H1 (cell line): ENCODE results near the gene SND1. TPM values are rescaled to one million over a fixed set of nuclear protein-coding genes. Genes with fewer than 3 reads are reported as not detected.

Experiments used
- CTCF ChIA-PET: fragments of 300-600 bp; sonication (Branson Sonifier 250); formaldehyde crosslinking; loops from one replicate; lab custom pipeline; 2021; ENCODE audit not compliant: partially characterized antibody; lab: Charles Lee
- POLR2A ChIA-PET: fragments of 300-600 bp; sonication (Branson Sonifier 250); formaldehyde crosslinking; loops from one replicate; lab custom pipeline; 2021; ENCODE audit warnings: inconsistent platforms; ENCODE audit not compliant: partially characterized antibody; lab: Charles Lee
- DNase-seq, 2 experiments: peaks; one replicate each; pipeline versions ENCODE4 v3.0.0 to v3.0.0-alpha.2; 2010 to 2022; ENCODE audit warnings: low spot score in 2 of 2, low read depth in 1 of 2, mixed read lengths in 1 of 2
- FAIRE-seq: peaks from 2 replicates; lab custom pipeline; 2011; peaks lifted over from hg19 to GRCh38; lab: Jason Lieb, UNC
- H2AFZ ChIP-seq: 2 replicates; pipeline ENCODE4 v1.8.1; 2012; ENCODE audit warnings: low read length, inconsistent platforms
- H2AK5ac ChIP-seq: 2 replicates; pipeline ENCODE4 v1.6.1; 2013; ENCODE audit warnings: low read depth, low read length
- H2BK120ac ChIP-seq: replicated peaks from 2 replicates; pipeline ENCODE3; 2013; ENCODE audit warnings: low read depth, low read length, inconsistent platforms
- H2BK12ac ChIP-seq: 2 replicates; pipeline ENCODE4 v1.6.1; 2013; ENCODE audit warnings: low read depth, low read length
- H2BK15ac ChIP-seq: 2 replicates; pipeline ENCODE4 v1.6.1; 2013; ENCODE audit warnings: low read length
- H2BK20ac ChIP-seq: 2 replicates; pipeline ENCODE4 v1.6.1; 2013; ENCODE audit warnings: low read length
- H2BK5ac ChIP-seq: 2 replicates; pipeline ENCODE4 v1.6.1; 2013; ENCODE audit warnings: low read depth, low read length
- H3K14ac ChIP-seq: 2 replicates; pipeline ENCODE4 v1.6.1; 2013; ENCODE audit warnings: inconsistent platforms; ENCODE audit not compliant: insufficient read length
- H3K18ac ChIP-seq: 2 replicates; pipeline ENCODE4 v1.6.1; 2013; ENCODE audit warnings: low read length; ENCODE audit errors: extremely low read depth
- H3K23ac ChIP-seq: 2 replicates; pipeline ENCODE4 v1.6.1; 2013; ENCODE audit warnings: inconsistent platforms; ENCODE audit not compliant: insufficient read length
- H3K23me2 ChIP-seq: 2 replicates; pipeline ENCODE4 v1.6.1; 2013; ENCODE audit warnings: low read depth, low read length
- H3K27ac ChIP-seq: 2 replicates; pipeline ENCODE4 v1.6.1; 2011; ENCODE audit warnings: low read depth, low read length, inconsistent platforms
- H3K27me3 ChIP-seq, 4 experiments: replicated peaks in 1 of 4; 1 replicate in 1 of 4; 2 replicates in 3 of 4; pipeline versions ENCODE4 v1.6.1 to v1.8.1; 2011 to 2013; ENCODE audit warnings: low read length in 3 of 4, mild to moderate bottlenecking in 3 of 4, inconsistent platforms in 2 of 4, mixed read lengths in 2 of 4, moderate library complexity in 1 of 4; ENCODE audit not compliant: control insufficient read depth in 3 of 4, insufficient read depth in 3 of 4; ENCODE audit errors: extremely low read depth in 1 of 4
- H3K36me3 ChIP-seq, 4 experiments: 2 replicates each; pipeline versions ENCODE4 v1.6.1 to v1.8.1; 2011 to 2013; ENCODE audit warnings: mild to moderate bottlenecking in 4 of 4, low read length in 3 of 4, moderate library complexity in 2 of 4, control low read depth in 1 of 4, inconsistent platforms in 1 of 4; ENCODE audit not compliant: insufficient read depth in 4 of 4, control insufficient read depth in 2 of 4
- H3K4ac ChIP-seq: replicated peaks from 2 replicates; pipeline ENCODE3; 2013; ENCODE audit warnings: low read length, low read depth, mixed read lengths, inconsistent platforms; ENCODE audit not compliant: insufficient read length
- H3K4me1 ChIP-seq, 4 experiments: replicated peaks in 1 of 4; 1 replicate in 1 of 4; 2 replicates in 3 of 4; pipeline versions ENCODE4 v1.6.1 to v1.8.1; 2011 to 2013; ENCODE audit warnings: low read length in 3 of 4, inconsistent platforms in 2 of 4, mixed read lengths in 1 of 4; ENCODE audit not compliant: insufficient read depth in 4 of 4, control insufficient read depth in 3 of 4
- H3K4me2 ChIP-seq, 2 experiments: 2 replicates each; pipeline versions ENCODE4 v1.6.1 to v1.8.1; 2011 to 2013; ENCODE audit warnings: low read depth in 2 of 2, low read length in 2 of 2, control low read depth in 1 of 2, inconsistent platforms in 1 of 2, mild to moderate bottlenecking in 1 of 2; ENCODE audit not compliant: insufficient read depth in 1 of 2
- H3K4me3 ChIP-seq, 4 experiments: fragments of 200-600, 300-600 bp in 1 of 4; sonication (generic), shearing (Covaris generic), sonication (Bioruptor Twin) in 1 of 4; 2 replicates each; pipeline versions ENCODE4 v1.5.1 to v1.8.1; 2011 to 2016; ENCODE audit warnings: low read length in 4 of 4, low read depth in 3 of 4, control low read depth in 2 of 4, inconsistent platforms in 2 of 4, mild to moderate bottlenecking in 2 of 4, mixed read lengths in 1 of 4, moderate library complexity in 1 of 4; ENCODE audit not compliant: insufficient read depth in 2 of 4; ENCODE audit errors: extremely low read depth in 1 of 4
- H3K56ac ChIP-seq: replicated peaks from 2 replicates; pipeline ENCODE3; 2013; ENCODE audit warnings: low read depth, mild to moderate bottlenecking, mixed read lengths, low read length, inconsistent platforms; ENCODE audit not compliant: insufficient read length
- H3K79me1 ChIP-seq: 2 replicates; pipeline ENCODE4 v1.6.1; 2013; ENCODE audit warnings: low read depth, low read length, control low read depth
- H3K79me2 ChIP-seq, 2 experiments: 2 replicates each; pipeline versions ENCODE4 v1.6.1 to v1.8.1; 2012 to 2013; ENCODE audit warnings: low read length in 2 of 2, mild to moderate bottlenecking in 2 of 2, inconsistent platforms in 1 of 2; ENCODE audit not compliant: insufficient read depth in 2 of 2, control insufficient read depth in 1 of 2
- H3K9ac ChIP-seq, 4 experiments: replicated peaks in 1 of 4; 1 replicate in 1 of 4; 2 replicates in 3 of 4; pipeline versions ENCODE4 v1.6.1 to v1.8.1; 2011 to 2013; ENCODE audit warnings: low read depth in 3 of 4, low read length in 3 of 4, control low read depth in 2 of 4, mild to moderate bottlenecking in 2 of 4, moderate library complexity in 2 of 4, inconsistent platforms in 1 of 4; ENCODE audit errors: extremely low read depth in 1 of 4
- H3K9me3 ChIP-seq, 2 experiments: 2 replicates each; pipeline versions ENCODE4 v1.6.1 to v1.8.1; 2012 to 2013; ENCODE audit warnings: mild to moderate bottlenecking in 2 of 2, moderate library complexity in 2 of 2, control low read depth in 1 of 2, inconsistent platforms in 1 of 2, low read depth in 1 of 2, low read length in 1 of 2, mixed read lengths in 1 of 2; ENCODE audit not compliant: insufficient read depth in 2 of 2
- H4K20me1 ChIP-seq, 2 experiments: replicated peaks in 1 of 2; 2 replicates each; pipeline versions ENCODE3 to v1.8.1; 2011 to 2013; ENCODE audit warnings: inconsistent platforms in 2 of 2, low read length in 2 of 2, mild to moderate bottlenecking in 1 of 2; ENCODE audit not compliant: insufficient read depth in 2 of 2, control insufficient read depth in 1 of 2
- H4K5ac ChIP-seq: 2 replicates; pipeline ENCODE4 v1.6.1; 2013; ENCODE audit warnings: low read length, low read depth, mixed read lengths, inconsistent platforms; ENCODE audit not compliant: insufficient read length
- H4K8ac ChIP-seq: 2 replicates; pipeline ENCODE4 v1.8.0; 2013; ENCODE audit warnings: mild to moderate bottlenecking, moderate library complexity, low read length, inconsistent platforms; ENCODE audit not compliant: insufficient read depth; ENCODE audit errors: extremely low read depth
- H4K91ac ChIP-seq: replicated peaks from 2 replicates; pipeline ENCODE3; 2013; ENCODE audit warnings: low read length, mixed read lengths, inconsistent platforms; ENCODE audit not compliant: insufficient read length
- CEBPB ChIP-seq: IDR thresholded peaks from 2 replicates; pipeline ENCODE4 v1.6.1; 2012; ENCODE audit warnings: low read depth, low read length
- CHD2 ChIP-seq: IDR thresholded peaks from 2 replicates; pipeline ENCODE4 v1.6.1; 2012; ENCODE audit warnings: low read length, improper control_type of control experiment
- CREB1 ChIP-seq: IDR thresholded peaks from 2 replicates; pipeline ENCODE4 v1.6.1; 2012; ENCODE audit warnings: inconsistent platforms
- NANOG ChIP-seq: IDR thresholded peaks from 2 replicates; pipeline ENCODE4 v1.6.1; 2011; ENCODE audit warnings: low read length, low read depth, mild to moderate bottlenecking, inconsistent platforms; ENCODE audit not compliant: insufficient read depth, poor library complexity, severe bottlenecking
- POLR2AphosphoS5 ChIP-seq: IDR thresholded peaks from 2 replicates; pipeline ENCODE4 v1.6.1; 2011; ENCODE audit warnings: low read depth, low read length
- SP2 ChIP-seq: IDR thresholded peaks from 2 replicates; pipeline ENCODE4 v1.6.1; 2012; ENCODE audit warnings: mild to moderate bottlenecking, low read length, inconsistent platforms
- SP4 ChIP-seq: IDR thresholded peaks from 2 replicates; pipeline ENCODE4 v1.6.1; 2012; ENCODE audit warnings: low read length, inconsistent platforms
- USF2 ChIP-seq: IDR thresholded peaks from 2 replicates; pipeline ENCODE4 v1.6.1; 2011; ENCODE audit warnings: low read length, improper control_type of control experiment
- ZNF274 ChIP-seq: IDR thresholded peaks from 2 replicates; pipeline ENCODE4 v1.7.0; 2012; ENCODE audit warnings: low read length, borderline replicate concordance; ENCODE audit errors: extremely low read depth
- WGBS, 2 experiments: shearing (Covaris generic) in 1 of 2; methylation state at CpG; one replicate each; pipeline versions ENCODE4 v1.1.6 to v1.1.7; 2013 to 2015; ENCODE audit warnings: low lambda C conversion rate in 2 of 2, mixed read lengths in 2 of 2, inconsistent platforms in 1 of 2, low coverage in 1 of 2, missing lambda C conversion rate in 1 of 2; ENCODE audit not compliant: insufficient replicate concordance in 2 of 2, insufficient coverage in 1 of 2, insufficient read length in 1 of 2; ENCODE audit errors: extremely low coverage in 1 of 2, missing lambda C conversion rate in 1 of 2; 5-methylcytosine and 5-hydroxymethylcytosine counted together
- polyA plus RNA-seq, 7 experiments: library from polyadenylated mRNA; depleted of rRNA in 3 of 7; stranded (reverse) in 5 of 7; unstranded in 2 of 7; fragments of >200 nt in 5 of 7; fragments of 200-250 nt in 2 of 7; gene quantifications; 1 replicate in 5 of 7; 2 replicates in 1 of 7; 4 replicates in 1 of 7; pipeline versions ENCODE4 v1.2.1 to v1.2.3, GENCODE V29; 2011 to 2013; ENCODE audit warnings: missing spikeins in 2 of 7, mixed read lengths in 2 of 7
- total RNA-seq: library from RNA; stranded (reverse); fragmentation: NEBNext Ultra II Directional; extraction: Animal tissue kit (Norgen Biotek cat#: 25700); gene quantifications from 2 replicates; pipeline ENCODE4 v1.2.1, GENCODE V29; 2021

Gene SND1
- total and polyA plus RNA-seq, 2 of the 8 experiments (the other 6 are each of a cell fraction or from before 2014, with no cell fraction given), result 122 to 290 TPM

- Histone ChIP-seq H3K9ac (no peak overlapping the region), H3K79me1 (no peaks in the 10 kb centered on the region; the same call in 1 of the 2 replicates), H4K5ac (no peak overlapping the region), H3K4me2 (no peak overlapping the region), H3K4me1 (peaks cover 9 to 26% (median 22%) of the 10 kb centered on the region in 4 experiments), H3K27ac (no peak overlapping the region), H4K8ac (no peak overlapping the region), H3K36me3 (peaks cover 0 to 4% (median 0%) of the 10 kb centered on the region in 4 experiments; a peak in 3 of 8 replicates), H3K23me2 (no peaks in the 10 kb centered on the region), H2BK12ac (no peak overlapping the region), H3K14ac (no peak overlapping the region), H2BK20ac (no peak overlapping the region), H4K20me1 (peaks cover 3 to 4% of the 10 kb centered on the region in 2 experiments), H3K23ac (no peak overlapping the region), H3K4me3 (no peak overlapping the region), H3K56ac (no peak overlapping the region), H2AK5ac (no peak overlapping the region), H2BK5ac (no peak overlapping the region), H2BK15ac (no peak overlapping the region), H2AFZ (no peak overlapping the region), H4K91ac (no peak overlapping the region), H3K18ac (no peak overlapping the region), H3K4ac (no peak overlapping the region), H3K27me3 (no peaks in the 10 kb centered on the region), H3K9me3 (no peaks in the 10 kb centered on the region), H3K79me2 (peaks cover 0 to 24% of the 10 kb centered on the region in 2 experiments; a peak in 1 of 4 replicates), H2BK120ac (no peak overlapping the region)
- POLR2A ChIA-PET, result interaction anchor here (0.9 to 1.0 kb wide), 2 partner anchors 11 to 25 kb away, joined by 3 read pairs; no protein-coding TSS in a partner anchor
- no peak for DNase-seq
- no peak for TF ChIP-seq CEBPB
- no peak for TF ChIP-seq POLR2AphosphoS5
- no peak for TF ChIP-seq USF2
- no peak for TF ChIP-seq CREB1
- TF ChIP-seq CHD2, result no peak
- TF ChIP-seq NANOG, result no peak
- TF ChIP-seq SP4, result no peak
- no peak for TF ChIP-seq SP2
- TF ChIP-seq ZNF274, result no peak
- CTCF ChIA-PET, result interaction anchor here (0.5 to 1.5 kb wide), 4 partner anchors 10 to 301 kb away, joined by 3 to 4 read pairs (median 3); no protein-coding TSS in a partner anchor
- FAIRE-seq, result no peak
- 82% methylated on average over 2 of the region's 2 CpGs; no CpG with 5 or more reads in 1 of the 2 experiments for WGBS, 2 experiments
These were observed 253.7 kb downstream of the SND1 start for GRCh38 chr7:127905491-127906330.
